NCI-H226 (cell line): ENCODE results near the gene AMOTL1.
"Not testable (repeated sequence)": the region's sequence is repeated elsewhere in the genome, so short reads cannot be mapped to it uniquely, and the experiment has no call there.

Source experiments
- DNase-seq: peaks from one replicate; pipeline ENCODE4 v3.0.0-alpha.2; 2015

Gene AMOTL1

DNA sequence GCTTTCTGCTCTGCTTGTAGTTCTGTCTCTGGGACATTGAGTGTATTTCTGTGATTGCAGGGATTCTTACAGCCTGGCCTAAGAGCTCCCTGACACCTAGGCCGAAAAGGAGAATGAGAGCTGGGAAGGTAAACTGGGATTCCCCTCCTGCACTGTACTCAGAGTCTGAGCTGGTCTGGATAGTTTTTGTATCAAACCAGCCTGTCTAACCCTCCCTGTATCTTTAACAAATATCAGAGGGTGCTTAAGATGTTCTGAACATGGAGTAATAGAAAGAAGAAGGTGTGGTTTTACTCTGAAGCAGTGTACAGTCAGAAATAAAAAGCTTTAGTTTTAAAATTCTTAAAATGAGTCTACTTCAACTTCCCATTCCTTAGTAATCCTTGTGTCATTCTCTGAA, 57.3 kb downstream of the AMOTL1 start:
- no peak for DNase-seq

DNA sequence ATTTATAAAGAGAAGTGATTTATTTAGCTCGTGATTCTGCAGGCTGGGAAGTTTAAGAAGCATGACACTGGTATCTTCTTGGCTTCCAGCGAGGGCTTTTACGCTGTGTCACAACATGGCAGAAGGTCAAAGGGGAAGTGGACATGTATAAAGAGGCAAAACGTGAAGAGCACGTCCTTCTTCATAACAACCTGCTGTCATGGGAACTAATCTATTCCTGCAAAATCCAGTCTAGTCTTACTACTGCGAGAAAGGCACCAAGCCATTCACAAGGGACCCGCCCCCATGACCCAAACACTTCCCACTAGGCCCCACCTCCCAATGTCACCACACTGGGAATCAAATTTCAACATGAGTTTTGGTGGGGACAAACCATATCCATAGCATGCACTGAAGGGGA, 58.3 kb downstream of the AMOTL1 start:
- no peak for DNase-seq

DNA sequence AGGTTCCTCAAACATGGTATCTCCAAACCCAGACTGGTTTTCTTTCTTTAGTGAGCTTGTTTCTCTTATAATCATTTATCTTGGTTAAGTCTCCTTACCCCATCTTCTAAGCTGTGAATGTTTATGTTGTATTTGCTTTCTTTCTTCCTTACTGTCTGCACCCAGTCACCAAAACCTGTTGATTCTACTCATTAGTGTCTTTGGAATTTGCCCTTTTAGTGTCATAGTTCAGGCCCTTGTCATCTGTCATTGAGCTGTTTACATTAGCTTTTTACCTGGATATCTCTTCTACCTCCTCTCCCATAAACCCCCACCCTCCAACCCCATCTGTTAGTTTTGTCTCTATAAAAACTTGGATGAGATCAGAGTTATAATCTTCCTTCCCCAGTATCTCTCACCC, 59.9 kb downstream of the AMOTL1 start:
- no peak for DNase-seq

DNA sequence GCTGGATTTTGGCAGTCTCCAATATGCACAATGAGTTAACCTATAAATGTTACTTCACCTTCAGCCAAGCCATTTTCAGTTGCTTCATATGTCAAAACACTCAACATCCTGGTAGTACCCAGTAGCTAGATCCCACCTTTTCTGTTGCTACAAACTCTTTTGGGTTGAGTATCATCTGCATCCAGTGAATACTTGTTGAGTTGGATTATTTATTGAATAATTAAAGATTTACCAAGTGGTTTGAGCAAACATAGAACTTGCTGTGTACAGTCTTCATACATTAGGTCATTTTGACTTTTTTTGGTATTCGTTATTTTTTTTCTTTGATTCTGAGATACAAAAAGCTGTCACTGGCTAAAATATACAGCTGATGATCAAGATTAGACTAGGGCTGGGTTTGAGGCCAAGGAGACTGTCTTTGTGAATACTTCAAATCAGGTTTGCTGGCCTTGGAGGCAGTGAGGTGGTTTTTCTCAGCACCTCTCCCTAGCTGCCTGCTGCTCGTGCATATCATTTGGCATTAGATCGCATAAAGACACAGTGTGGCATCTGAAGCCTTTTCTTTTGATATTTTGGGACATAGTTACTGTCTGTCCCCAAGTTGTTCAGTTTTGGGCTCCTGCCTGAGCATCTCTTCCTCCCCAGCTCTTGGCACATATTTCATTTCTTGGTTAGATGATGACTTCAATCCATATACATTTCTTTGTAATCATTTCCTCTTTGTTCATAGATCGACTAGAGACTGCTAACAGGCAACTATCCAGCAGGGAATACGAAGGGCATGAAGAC, 62.8 kb downstream of the AMOTL1 start:
- no peak for DNase-seq

DNA sequence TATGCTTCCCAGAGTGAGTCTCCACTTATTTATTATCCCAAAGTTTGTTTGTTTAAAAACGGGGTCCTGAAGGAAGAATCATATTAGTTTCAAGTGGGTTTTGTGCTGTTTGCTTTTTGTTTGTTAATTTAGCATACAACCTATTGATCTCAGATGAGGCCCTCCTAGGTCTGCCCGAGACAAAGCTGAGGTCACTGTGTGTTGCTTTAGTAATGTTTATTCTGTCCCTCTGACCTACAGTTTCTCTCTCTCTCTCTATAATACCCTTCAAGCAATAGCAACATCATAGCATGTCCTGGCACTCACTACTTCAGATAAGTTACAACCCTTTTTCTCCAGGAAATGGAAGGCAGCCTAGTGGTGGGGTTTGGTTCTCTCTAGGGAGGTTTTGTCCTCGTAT, 63.4 kb downstream of the AMOTL1 start:
- no peak for DNase-seq

DNA sequence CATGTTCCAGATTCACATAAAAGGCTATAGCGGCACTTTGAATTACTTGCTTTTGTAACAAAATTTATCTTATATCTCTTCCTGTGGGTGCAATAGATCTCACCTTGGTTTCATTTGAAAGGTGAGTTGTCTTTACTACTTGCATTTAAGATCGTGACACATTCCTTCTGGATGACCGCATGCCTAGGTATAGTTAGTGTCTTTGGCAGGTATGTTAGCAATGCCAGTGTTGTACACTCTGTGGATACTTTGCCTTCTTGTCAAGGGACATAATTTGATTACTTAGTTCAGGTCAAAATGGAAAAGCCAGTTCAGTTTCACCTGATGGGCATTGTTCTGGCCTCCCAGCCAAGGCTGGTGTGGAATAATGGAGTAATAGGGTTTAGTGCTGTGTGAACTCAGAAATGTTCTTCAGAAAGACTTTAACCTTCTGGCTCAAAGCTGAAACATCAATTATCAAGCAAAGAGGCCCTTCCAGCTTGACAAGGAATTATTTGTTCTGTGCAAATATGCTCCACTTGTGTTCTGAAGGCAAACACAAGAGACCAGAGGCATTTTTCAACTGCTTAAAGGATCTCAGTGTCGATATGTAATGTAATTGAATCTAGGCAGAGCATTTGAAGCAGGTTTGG, 64.6 kb downstream of the AMOTL1 start:
- no peak for DNase-seq

DNA sequence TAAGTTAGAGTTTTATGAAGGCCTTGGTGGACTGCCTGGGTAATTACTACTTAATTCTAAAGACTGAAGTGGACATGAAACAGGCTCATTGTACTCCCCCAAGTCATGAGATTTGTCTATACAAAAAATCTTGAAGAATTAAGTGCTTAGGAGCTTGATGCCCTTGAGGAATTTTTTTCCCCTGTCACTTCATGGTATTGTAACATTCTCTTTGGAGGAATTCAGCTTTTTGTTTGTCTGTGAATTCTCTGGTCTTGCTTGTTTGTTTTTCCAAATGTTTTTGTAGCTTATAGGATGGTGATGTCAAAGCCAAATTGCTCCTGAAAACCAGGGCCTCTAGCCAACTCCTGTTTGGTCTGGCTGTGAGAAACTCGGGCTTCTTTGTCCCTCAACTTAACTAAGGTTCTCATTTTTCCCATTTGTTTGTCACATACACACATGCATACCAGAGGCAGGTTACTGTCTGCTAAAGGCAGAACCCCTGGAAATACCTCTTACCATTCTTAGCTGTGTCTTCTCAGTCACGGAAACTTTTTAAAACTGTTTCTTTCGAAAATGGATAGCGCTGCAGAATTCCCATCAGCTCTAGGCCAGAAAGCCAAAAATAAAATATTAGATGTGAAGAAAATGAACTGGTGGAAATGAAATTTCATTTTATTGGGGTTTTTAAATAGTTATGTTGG, 66.9 kb downstream of the AMOTL1 start:
- no peak for DNase-seq

DNA sequence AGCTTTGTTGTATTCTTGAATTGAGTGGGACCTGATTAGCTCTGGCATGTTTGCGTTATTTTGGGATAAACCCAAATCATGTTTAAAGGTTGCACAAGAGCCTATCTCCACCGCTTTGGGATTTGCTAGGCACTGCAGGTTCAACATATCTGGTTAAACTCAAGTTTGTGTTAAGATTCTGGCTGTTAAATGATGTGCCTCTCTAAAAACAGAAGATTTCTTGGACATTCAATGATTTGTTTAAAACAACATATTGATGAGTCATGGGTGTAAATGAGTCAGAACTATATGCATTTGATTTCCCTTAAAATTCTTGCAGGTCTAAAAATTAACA, 67.4 kb downstream of the AMOTL1 start:
- DNase-seq, result no peak

DNA sequence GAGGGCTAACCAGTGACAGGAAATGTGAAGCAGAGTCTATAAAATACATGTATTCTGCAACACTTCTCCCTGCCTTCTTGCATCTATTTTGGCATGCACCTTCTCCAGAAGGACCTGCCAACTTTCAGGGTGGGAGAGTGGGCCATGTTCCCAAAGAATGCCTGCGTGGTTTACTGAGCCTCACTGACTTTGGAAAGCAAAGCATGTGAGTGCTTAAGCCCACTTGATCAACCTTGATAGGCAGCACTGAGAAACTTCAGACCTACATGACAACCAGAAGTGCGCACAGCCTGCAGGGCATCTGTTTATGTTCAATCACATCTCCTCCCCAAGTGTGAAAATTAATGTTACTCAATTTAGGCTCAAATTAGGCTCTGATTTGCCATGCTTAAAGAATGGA, 69.2 kb downstream of the AMOTL1 start:
- no peak for DNase-seq

DNA sequence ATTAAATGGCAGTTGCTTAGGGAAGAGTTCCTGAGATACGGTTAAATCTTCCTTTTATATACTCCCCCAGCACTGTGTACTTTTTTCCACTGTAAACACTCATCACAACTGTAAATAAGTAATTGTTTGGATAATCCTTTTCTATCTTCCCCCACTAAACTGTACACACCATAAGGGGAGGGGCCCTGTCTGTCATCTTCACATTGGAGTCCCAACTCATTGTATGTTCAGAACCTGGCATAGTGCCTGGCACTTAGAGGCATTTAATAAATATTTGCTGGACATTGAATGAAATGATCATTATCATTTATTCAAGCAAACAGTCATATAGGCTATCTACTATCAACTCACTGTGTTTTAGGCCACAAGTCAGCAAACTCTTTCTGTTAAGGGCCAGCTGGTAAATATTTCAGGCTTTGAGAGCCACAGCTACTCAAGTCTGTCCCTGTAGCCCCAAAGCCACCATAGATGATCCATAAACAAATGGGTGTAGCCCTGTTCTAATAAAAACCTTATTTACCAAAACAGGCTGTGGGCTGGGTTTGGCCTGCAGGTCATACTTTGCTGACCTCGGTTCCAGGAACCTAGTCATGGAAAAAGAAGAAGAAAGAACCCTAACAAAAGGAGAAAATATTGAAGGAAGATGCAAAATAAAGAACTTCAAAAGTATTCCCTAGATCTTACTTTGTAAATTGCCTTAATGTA, 70.0 kb downstream of the AMOTL1 start:
- no peak for DNase-seq

DNA sequence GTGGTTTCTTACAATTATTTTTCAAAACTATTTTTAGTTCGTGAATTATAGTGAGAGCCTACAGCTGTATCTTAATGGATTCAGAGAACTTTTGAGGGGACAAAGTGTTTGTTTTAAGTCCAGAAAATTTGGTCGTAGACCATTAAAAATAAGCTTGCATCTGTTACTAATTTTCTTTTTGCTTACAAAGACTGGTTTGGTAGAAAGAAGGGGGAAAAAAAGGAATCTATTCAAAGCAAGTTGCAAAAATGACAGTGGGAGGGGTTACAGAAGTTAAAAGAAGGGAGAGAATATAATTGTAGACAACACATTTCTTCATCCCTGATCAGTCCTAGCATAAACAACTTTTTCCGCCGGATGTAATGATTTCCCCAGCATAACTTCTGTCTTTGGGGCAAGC, 72.1 kb downstream of the AMOTL1 start:
- no peak for DNase-seq

DNA sequence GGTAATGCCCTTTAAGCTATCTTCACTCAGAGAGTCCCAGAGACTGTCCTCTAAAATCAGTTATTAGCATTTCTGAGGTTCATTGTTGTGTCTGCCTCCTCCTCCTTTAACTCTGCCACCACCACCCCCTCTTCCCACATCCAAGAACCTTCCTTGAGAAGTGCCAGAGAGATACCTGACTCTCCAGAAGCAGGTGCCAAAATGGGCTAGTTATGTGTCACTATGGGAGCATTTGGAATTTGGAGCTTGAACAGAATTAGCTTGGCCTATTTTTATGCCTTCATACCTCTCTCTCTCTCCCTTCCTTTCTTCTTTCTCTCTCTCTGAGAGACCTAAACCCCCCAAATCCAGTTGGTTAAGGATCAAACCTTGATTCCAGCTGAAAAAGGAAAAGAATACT, 75.9 kb downstream of the AMOTL1 start:
- DNase-seq, result no peak

DNA sequence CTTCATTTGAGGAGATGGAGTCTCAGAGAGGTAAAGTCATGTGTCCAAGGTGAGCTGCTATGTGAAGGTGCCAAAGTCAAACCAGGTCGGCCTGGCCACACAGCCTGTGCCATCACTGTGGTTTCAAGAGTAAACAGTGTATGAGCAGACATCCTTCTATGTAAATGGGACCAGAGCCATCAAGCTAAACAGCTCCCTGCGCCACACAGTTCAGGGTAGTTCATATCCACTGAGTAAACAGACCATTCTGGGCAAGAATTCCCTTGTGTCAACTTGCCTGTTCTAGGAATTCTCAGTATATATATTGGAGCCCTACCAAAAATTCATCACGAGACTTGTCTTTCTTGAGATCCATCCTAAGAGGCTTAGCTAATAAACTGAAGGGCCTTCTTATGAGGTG, 77.5 kb downstream of the AMOTL1 start:
- no peak for DNase-seq

DNA sequence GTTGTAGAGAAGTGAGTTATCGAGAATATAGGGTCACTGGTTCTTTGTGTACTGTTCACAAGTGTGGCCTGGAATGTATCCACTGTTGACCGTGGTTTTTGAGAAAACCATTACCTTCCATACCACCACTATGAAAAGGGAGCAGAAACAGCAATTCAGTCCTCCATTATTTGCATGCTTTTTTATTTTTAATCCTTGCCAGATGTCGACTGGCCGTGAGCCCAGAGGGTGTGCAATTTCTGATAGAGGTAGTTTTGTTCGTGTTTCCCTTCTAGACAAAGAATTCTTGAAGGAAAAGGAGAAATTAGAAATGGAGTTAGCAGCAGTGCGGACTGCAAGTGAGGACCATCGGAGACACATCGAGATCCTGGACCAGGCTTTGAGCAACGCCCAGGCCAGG, 81.7 kb downstream of the AMOTL1 start:
- no peak for DNase-seq

DNA sequence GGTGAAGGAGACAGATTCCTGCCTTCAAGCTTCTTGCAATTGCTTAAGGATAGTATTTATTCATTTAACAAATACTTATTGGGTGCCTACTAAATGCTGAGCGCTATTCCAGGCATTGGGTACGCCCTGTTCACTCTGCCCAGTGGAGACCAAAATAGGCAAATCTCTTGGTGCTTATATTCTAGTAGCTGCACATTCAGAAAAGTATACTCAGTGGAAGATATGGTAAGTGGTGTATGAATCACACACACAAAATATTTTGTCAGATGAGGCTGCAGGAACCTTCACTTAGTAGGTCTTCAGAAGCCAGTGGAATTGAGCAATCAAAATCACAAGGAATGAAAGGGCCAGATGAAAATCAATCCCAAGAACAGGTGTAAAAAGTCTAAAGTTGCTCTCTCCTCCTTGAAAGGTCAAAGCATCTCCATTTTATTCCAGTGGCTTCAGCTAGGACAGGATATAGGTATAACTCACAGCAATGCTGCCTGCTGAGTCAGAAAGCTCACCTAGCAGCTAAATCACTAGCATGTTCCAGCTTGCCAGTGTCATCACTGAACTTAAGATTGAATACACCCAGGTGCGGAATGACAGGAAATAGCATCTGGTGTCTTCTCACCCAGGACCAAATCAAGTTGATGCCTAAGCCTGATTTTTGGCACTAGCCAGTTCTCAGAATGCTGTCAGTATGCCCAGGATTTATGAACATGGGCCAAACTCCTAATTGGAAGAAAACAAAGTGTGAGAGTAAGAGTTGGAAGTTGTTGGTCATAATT, 83.9 kb downstream of the AMOTL1 start:
- DNase-seq, result no peak

DNA sequence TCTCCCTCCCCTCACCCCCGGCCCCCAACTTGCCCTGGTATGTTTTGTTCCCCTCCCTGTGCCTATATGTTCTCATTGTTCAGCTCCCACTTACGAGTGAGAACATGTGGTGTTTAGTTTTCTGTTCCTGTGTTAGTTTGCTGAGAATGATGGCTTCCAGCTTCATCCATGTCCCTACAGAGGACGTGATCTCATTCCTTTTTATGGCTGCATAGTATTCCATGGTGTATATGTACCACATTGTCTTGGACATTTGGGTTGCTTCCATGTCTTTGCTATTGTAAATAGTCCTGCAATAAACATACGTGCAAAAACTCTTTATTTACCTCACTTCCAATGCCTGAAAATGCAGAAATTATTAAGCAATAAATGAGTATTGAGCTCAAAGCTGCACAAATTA, 85.1 kb downstream of the AMOTL1 start:
- DNase-seq, result not testable (repeated sequence)

DNA sequence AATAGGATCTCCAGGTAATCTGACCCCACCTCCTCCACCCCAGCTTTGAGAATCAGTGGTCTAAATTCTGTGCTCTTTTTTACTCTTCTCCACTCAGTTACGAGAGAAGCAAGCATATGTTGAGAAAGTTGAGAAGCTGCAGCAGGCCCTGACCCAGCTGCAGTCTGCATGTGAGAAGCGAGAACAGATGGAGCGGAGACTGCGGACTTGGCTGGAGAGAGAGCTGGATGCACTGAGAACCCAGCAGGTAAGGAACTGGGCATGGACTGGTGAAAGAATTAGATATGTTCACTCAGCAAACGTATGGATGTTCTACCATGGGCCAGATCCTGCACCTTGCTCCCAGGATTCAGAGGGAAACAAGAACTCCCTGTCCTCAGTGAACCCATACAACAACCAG, 85.7 kb downstream of the AMOTL1 start:
- no peak for DNase-seq

DNA sequence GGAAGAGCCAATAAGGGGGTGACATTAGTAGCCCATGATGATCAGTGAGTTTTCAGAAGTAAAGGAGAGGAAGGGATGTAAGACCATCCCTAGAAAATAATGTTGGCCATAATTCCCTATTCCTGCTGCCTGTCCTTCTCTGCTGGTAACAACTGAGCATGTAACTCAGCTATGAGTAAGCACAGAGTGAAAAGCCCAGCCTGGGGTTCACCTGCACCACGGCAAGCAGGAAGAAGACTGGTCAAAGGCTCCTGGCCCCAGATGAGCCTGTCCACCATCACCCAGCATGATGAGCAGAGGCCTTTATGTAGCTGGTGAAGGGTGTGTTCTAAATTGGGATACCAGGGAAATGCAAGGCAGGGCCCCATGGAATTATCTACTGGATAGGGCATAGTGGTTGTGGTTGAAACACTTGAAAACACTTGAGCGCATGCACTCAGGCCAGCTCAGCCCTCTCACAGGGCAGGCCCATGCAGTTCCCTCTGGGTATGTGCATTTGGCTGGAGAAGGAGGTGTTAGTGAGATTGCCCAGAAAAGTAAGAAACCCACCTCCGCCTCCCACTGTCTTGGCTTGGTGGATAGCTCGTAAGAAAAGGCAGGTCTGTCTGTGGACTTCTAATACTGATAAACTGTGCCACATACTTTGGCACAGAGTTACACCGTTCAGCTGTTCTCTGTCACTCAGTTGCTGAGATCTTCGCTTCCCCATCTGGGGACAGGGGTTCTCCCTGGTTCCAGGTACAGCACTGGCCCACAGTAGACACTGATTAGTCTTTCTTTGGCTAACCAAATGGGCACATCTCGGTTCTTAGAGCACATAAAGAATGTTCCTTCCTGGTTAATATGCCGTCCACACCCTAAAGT, 86.8 kb downstream of the AMOTL1 start:
- no peak for DNase-seq

DNA sequence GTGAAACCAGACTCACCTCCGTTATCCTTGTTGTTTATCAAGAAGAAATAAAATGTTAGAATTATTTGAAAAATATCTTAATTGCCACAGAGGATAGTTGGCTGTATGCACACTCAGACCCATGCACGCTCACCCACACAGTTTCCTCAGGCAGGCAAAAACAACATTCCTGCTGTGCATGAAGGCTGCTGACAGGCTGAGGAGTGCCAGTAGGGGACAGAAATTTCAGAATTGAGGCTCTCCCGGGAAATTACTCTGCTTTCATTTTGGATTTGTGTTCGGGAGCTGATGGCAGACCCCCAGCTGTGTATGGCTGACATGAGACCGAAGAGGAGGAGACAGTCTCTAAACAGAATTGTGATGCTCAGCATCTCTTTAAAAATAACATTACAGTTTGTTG, 87.5 kb downstream of the AMOTL1 start:
- no peak for DNase-seq

DNA sequence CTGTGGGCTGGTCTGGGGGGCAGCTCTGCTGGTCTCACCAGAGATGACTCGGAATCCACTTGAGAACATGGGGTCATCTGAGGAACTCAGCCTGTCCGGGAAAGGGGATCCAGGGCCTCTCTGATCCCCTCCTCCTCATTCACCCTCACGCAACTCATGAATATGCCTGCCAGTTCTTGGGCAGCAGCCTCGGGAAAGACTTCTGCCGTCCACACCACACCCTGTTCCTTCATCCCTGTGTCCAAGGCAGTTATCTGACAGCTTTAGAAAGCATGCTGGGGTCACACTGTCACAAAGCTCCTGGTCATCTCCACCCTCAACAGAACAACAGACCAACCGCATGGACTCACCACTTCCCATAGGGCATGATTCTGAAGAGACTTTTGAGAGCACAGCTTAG, 88.3 kb downstream of the AMOTL1 start:
- DNase-seq, result no peak

DNA sequence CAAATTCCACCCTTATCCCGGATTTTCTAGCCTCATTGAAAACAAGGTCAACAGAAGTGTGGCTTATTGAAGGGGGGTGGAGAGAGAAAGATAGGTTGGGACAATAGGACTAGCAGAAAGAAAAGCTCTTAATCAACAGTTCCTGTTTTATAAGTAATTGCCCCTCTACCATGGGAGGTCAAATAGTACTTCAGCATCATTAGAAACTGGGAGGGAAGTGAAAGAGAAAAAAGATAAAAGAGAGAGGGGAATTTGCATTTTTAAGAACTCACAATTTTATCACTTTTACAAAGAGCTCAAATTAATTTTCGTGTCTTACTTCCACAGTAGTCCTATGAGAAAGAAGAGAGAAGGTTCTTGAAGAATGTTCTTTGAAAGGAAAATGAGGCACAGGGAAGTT, 89.2 kb downstream of the AMOTL1 start:
- no peak for DNase-seq
